ENCODE measurements around the gene PPM1A. TPM values are rescaled to one million over a fixed set of nuclear protein-coding genes. Genes with fewer than 3 reads are reported as not detected.

The PPM1A gene
- total RNA-seq, 1 donor from 2014 or later = 35.5 TPM

- Histone ChIP-seq H3K27me3 (ENCODE audit: control insufficient read depth, insufficient read depth, low read length) (no peaks in the 10 kb centered on the region), H3K36me3 (ENCODE audit: control insufficient read depth, insufficient read depth, low read length) (no peaks in the 10 kb centered on the region), H3K4me3 (ENCODE audit: low read depth, low read length) (no peak overlapping the region)
- TF ChIP-seq CTCF (IDR thresholded peaks at IDR 0.05; ENCODE audit: insufficient read depth, low read length, severe bottlenecking) = no peak
- no peak for FAIRE-seq
- DNase-seq (ENCODE audit: low read depth) = no peak
These were observed 19.4 kb upstream of the PPM1A start for GRCh38 chr14:60229614-60230013.

DNA sequence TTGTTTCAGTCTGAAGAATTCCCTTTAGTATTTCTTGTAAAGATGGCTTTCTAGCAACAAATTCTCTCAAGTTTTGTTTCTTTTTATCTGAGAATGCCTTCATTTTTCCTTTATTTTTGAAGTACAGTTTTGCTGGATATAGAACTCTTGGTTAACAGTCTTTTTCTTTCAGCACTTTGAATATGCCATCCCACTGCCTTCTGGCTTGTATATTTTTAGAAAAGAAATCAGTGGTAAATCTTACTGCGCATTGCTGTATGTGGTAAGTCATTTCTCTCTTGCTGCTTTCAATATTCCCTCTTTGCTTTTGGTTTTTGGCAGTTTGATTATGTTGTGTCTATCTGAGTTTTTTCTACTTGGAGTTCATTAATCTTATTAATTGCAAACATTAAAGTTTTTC, 16.8 kb upstream of the PPM1A start:
- FAIRE-seq = no peak
- DNase-seq (ENCODE audit: low read depth) = no peak
- H3K4me3 ChIP-seq (ENCODE audit: low read depth, low read length) = no peak overlapping the region

GRCh38 chr14:60233251-60233650, 15.8 kb upstream of the PPM1A start:
- DNase-seq (ENCODE audit: low read depth) (no peak), FAIRE-seq (peak; percentile 64)
- H3K36me3 ChIP-seq (ENCODE audit: control insufficient read depth, insufficient read depth, low read length) = no peaks in the 10 kb centered on the region
- TF ChIP-seq CTCF (IDR thresholded peaks at IDR 0.05; ENCODE audit: insufficient read depth, low read length, severe bottlenecking) = no peak
- H3K4me3 ChIP-seq (ENCODE audit: low read depth, low read length) = no peak overlapping the region
- H3K27me3 ChIP-seq (ENCODE audit: control insufficient read depth, insufficient read depth, low read length) = no peaks in the 10 kb centered on the region

More for the DNA sequence above, 16.8 kb upstream of the PPM1A start:
- H3K36me3 ChIP-seq (ENCODE audit: control insufficient read depth, insufficient read depth, low read length) = no peaks in the 10 kb centered on the region
- no peaks in the 10 kb centered on the region for H3K27me3 ChIP-seq (ENCODE audit: control insufficient read depth, insufficient read depth, low read length)
- no peak for TF ChIP-seq CTCF (IDR thresholded peaks at IDR 0.05; ENCODE audit: insufficient read depth, low read length, severe bottlenecking)

- H3K4me3 ChIP-seq (ENCODE audit: low read depth, low read length) = no peak overlapping the region
- H3K36me3 ChIP-seq (ENCODE audit: control insufficient read depth, insufficient read depth, low read length) = no peaks in the 10 kb centered on the region
- FAIRE-seq = no peak
- no peaks in the 10 kb centered on the region for H3K27me3 ChIP-seq (ENCODE audit: control insufficient read depth, insufficient read depth, low read length)
- no peak for DNase-seq (ENCODE audit: low read depth)
- TF ChIP-seq CTCF (IDR thresholded peaks at IDR 0.05; ENCODE audit: insufficient read depth, low read length, severe bottlenecking) = no peak
These were observed 15.1 kb upstream of the PPM1A start for GRCh38 chr14:60233891-60234290.

DNA sequence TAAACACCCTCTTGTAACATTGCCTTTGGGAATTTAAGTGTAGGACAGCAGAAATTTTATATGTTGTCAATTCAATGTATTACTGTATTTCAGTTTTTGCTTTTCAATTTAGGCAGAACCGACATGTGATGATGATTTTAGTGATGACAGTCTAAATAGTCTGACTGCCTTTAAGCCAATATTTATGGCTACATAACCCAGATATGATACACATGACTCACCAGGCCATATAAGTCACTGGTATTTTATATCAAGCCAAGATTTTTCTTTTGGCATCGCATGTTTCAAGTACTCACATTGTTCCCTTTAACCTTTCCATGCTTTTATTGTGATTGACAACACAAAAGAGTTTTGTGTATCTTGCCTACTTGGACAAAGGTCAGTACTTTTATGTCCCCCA, 13.6 kb upstream of the PPM1A start:
- DNase-seq (ENCODE audit: low read depth) (peak; percentile 17), FAIRE-seq (no peak)
- no peak overlapping the region for H3K4me3 ChIP-seq (ENCODE audit: low read depth, low read length)
- TF ChIP-seq CTCF (IDR thresholded peaks at IDR 0.05; ENCODE audit: insufficient read depth, low read length, severe bottlenecking) = no peak
- no peaks in the 10 kb centered on the region for H3K27me3 ChIP-seq (ENCODE audit: control insufficient read depth, insufficient read depth, low read length)
- H3K36me3 ChIP-seq (ENCODE audit: control insufficient read depth, insufficient read depth, low read length) = no peaks in the 10 kb centered on the region

DNA sequence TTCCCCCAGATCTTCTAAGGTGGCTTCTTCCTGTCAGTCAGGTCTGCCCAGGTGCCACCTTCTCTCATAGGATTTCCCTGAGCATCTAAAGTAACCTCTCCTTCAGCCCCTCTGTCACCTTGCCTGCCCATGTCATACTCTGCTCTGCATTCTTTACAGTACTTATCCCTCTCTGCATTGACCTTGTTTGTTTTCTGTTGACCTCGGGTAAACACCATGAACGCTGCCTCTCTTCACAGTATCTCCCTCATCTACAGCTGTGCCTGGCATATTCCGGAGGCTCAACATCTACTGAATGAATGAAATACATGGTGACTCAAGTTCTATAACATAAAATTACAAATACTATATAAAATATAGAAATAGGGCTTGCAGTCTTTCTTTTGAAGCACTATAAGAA, 10.1 kb upstream of the PPM1A start:
- no peak overlapping the region for H3K4me3 ChIP-seq (ENCODE audit: low read depth, low read length)
- TF ChIP-seq CTCF (IDR thresholded peaks at IDR 0.05; ENCODE audit: insufficient read depth, low read length, severe bottlenecking) = no peak
- H3K36me3 ChIP-seq (ENCODE audit: control insufficient read depth, insufficient read depth, low read length) = no peaks in the 10 kb centered on the region
- FAIRE-seq (no peak), DNase-seq (ENCODE audit: low read depth) (no peak)
- H3K27me3 ChIP-seq (ENCODE audit: control insufficient read depth, insufficient read depth, low read length) = no peaks in the 10 kb centered on the region
